Activated T-cell treated with anti-CD3 and anti-CD28 coated beads, Interleukin-2, amount 50 U/mL, for 72 hours (primary cell): ENCODE results near the gene SCARB1. TPM values are rescaled to one million over a fixed set of nuclear protein-coding genes. Genes with fewer than 3 reads are reported as not detected.

Experiments
- ATAC-seq, 2 donors: fragments of 150-1000 bp; cut with Tn5 transposase; replicated peaks in 1 of 2; 2 replicates each; pipeline ENCODE4 v1.10.0; 2021; ENCODE audit warnings: moderate library complexity in 2 of 2, mild to moderate bottlenecking in 1 of 2
- DNase-seq, 2 donors: peaks; one replicate each; pipeline ENCODE4 v3.0.0; 2021 to 2022; ENCODE audit warnings: mixed read lengths in 1 of 2
- H3K27ac Mint-ChIP-seq: one replicate; pipeline ENCODE4 v1.8.0; 2022; ENCODE audit warnings: mild to moderate bottlenecking, moderate library complexity, mixed read lengths
- H3K27me3 Mint-ChIP-seq: one replicate; pipeline ENCODE4 v1.8.0; 2022; ENCODE audit warnings: low read depth, mixed read lengths
- H3K36me3 Mint-ChIP-seq, 2 donors: one replicate each; pipeline ENCODE4 v1.8.0; 2022; ENCODE audit warnings: mixed read lengths in 2 of 2, mild to moderate bottlenecking in 1 of 2; ENCODE audit not compliant: insufficient read depth in 2 of 2
- H3K4me1 Mint-ChIP-seq: one replicate; pipeline ENCODE4 v1.8.0; 2022; ENCODE audit warnings: low read depth, mixed read lengths
- H3K4me3 Mint-ChIP-seq, 2 donors: one replicate each; pipeline ENCODE4 v1.8.0; 2022; ENCODE audit warnings: mild to moderate bottlenecking in 2 of 2, mixed read lengths in 2 of 2, moderate library complexity in 2 of 2
- H3K9me3 Mint-ChIP-seq, 2 donors: one replicate each; pipeline ENCODE4 v1.8.0; 2022; ENCODE audit warnings: mixed read lengths in 2 of 2
- total RNA-seq, 2 donors: library from RNA; stranded (reverse); gene quantifications; one replicate each; pipeline ENCODE4 v1.2.3, GENCODE V29; 2022

The SCARB1 gene
- total RNA-seq, 2 donors from 2014 or later: 13.4 to 14.5 TPM

GRCh38 chr12:124761056-124761455, 102.6 kb downstream of the SCARB1 start:
- no peak for DNase-seq
- peaks cover 31% of the 10 kb centered on the region for H3K27me3 Mint-ChIP-seq
- no peak overlapping the region for H3K27ac Mint-ChIP-seq
- H3K9me3 Mint-ChIP-seq: peaks cover 14 to 18% of the 10 kb centered on the region in 2 donors
- no peak for ATAC-seq
- peaks cover 18 to 19% of the 10 kb centered on the region in 2 donors for H3K36me3 Mint-ChIP-seq
- peaks cover 44% of the 10 kb centered on the region for H3K4me1 Mint-ChIP-seq
- peak overlapping the region in 1 of 2 donors; percentile 34 for H3K4me3 Mint-ChIP-seq

DNA sequence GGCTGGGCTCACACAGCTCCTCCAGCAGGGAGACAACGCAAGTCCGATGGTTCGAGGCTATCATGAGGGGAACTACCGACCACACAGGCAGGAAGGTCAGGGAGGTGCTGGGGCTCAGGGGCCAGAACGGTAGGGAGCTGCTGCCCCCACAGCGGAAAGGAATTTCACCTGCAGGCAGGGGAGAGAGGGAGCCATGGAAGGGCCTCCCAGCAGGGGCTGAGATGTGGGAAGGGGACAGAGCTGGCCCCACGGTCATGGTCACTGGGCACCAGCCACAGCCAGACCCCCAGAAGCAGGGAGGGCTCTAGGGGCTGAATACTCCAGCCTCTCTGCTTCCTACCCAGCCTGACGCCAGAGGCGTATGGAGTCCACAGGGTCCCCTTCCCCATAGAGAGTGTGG, 103.1 kb downstream of the SCARB1 start:
- peaks cover 13 to 18% of the 10 kb centered on the region in 2 donors for H3K9me3 Mint-ChIP-seq
- peaks cover 27% of the 10 kb centered on the region for H3K27me3 Mint-ChIP-seq
- peaks cover 45% of the 10 kb centered on the region for H3K4me1 Mint-ChIP-seq
- ATAC-seq: no peak
- H3K4me3 Mint-ChIP-seq: no peak overlapping the region
- peaks cover 17% of the 10 kb centered on the region in 2 donors for H3K36me3 Mint-ChIP-seq
- no peak for DNase-seq
- no peak overlapping the region for H3K27ac Mint-ChIP-seq

DNA sequence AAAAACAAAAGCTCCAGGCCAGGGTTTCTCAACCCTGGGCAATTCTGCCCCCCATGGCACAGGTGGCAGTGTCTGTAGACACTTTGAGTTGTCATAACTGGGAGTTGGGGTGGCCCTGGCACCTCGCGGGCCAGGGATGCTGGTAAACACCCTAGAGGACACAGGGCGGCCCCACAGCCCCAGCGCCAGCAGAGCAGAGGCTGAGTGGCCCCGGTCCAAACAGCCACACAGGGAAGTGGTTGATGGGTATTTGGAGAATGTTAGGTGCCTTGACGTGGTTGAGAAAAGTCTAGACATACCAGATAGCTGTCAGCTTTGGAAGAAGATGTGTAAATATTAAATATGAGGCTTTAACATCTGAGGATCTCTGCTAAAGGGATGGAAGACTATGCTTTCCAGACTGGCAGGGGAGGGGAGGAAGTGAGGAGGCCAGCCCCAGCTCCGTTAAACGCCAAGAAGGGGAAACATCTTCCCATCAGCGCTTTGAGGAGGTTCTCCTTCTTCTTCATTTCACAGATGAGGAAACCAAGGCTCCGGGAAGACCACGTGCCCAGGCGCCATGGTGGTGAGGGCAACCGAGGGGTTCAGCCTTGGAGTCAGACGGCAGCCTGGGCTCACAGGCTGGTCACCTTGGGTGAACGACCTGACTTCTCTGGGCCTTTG, 103.7 kb downstream of the SCARB1 start:
- no peak for DNase-seq
- Mint-ChIP-seq H3K36me3 (peaks cover 12 to 15% of the 10 kb centered on the region in 2 donors), H3K4me1 (peaks cover 50% of the 10 kb centered on the region)

GRCh38 chr12:124758266-124759220, 105.1 kb downstream of the SCARB1 start:
- Mint-ChIP-seq H3K4me1 (peaks cover 50% of the 10 kb centered on the region), H3K27ac (no peak overlapping the region), H3K4me3 (no peak overlapping the region), H3K9me3 (peaks cover 8% of the 10 kb centered on the region in 2 donors), H3K27me3 (peaks cover 31% of the 10 kb centered on the region), H3K36me3 (peaks cover 6 to 11% of the 10 kb centered on the region in 2 donors)
- ATAC-seq: no peak
- no peak for DNase-seq

More for the DNA sequence above, 103.7 kb downstream of the SCARB1 start:
- Mint-ChIP-seq H3K4me3 (no peak overlapping the region), H3K27me3 (peaks cover 30% of the 10 kb centered on the region), H3K27ac (no peak overlapping the region), H3K9me3 (peaks cover 10 to 16% of the 10 kb centered on the region in 2 donors)
- ATAC-seq: no peak

DNA sequence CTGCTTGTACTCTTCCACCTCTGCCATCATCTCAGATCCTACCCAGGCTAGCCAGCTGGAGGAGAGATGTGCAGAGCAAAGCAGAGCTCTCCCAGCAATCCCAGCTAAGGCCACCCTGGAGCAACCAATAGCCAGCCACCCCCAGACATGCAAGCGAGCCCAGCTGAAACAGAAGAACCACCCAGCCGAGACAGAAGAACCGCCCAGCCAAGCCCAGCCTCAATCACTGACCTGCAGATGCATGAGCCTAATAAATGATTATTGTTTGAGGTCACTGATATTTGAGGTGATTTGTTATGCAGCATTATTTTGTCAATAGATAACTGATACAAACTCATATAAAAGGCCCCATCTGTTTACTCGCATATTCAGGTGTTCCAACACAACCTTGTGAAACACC, 106.3 kb downstream of the SCARB1 start:
- Mint-ChIP-seq H3K9me3 (peaks cover 8% of the 10 kb centered on the region in 2 donors), H3K27ac (no peak overlapping the region), H3K27me3 (peaks cover 37% of the 10 kb centered on the region), H3K4me1 (peaks cover 38% of the 10 kb centered on the region), H3K4me3 (no peak overlapping the region), H3K36me3 (peaks cover 6 to 14% of the 10 kb centered on the region in 2 donors)
- ATAC-seq (no peak), DNase-seq (no peak)

DNA sequence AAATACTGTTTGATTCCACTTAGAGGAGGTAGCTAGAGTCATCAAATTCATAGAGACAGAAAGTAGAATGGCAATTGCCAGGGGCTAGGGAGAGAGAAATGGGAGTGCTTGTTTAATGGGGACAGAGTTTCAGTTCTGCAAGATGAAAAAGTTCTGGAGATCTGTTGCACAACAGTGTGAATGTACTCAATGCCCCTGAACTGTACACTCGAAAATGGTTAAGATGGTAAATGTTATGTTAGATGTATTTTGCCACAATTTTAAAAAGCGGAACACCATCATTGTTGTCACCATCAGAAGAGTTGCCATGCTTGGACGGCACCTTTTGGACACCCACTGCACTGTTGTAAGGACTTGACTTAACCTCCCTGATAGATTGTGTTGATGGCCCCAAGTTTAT, 106.9 kb downstream of the SCARB1 start:
- Mint-ChIP-seq H3K27ac (no peak overlapping the region), H3K9me3 (peaks cover 8% of the 10 kb centered on the region in 2 donors), H3K4me3 (no peak overlapping the region), H3K4me1 (peaks cover 32% of the 10 kb centered on the region), H3K27me3 (peaks cover 37% of the 10 kb centered on the region), H3K36me3 (peaks cover 6 to 14% of the 10 kb centered on the region in 2 donors)
- DNase-seq: no peak
- ATAC-seq: no peak

DNA sequence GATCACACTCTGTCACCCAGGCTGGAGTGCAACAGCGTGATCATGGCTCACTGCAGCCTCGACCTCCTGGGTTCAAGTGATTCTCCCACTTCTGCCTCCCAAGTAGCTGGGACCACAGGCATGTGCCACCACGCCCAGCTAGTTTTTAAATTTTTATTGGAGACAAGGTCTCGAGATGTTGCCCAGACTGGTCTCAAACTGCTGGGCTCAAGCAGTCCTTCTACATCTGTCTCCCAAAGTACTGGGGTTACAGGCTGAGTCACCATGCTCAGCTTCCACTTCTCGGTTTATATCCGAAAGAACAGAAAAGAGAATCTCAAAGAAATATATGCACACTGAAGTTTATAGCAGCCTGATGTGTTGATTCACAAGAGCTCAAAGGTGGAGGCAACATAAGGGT, 107.5 kb downstream of the SCARB1 start:
- Mint-ChIP-seq H3K4me3 (no peak overlapping the region), H3K27ac (no peak overlapping the region), H3K27me3 (peaks cover 37% of the 10 kb centered on the region), H3K36me3 (peaks cover 6 to 14% of the 10 kb centered on the region in 2 donors), H3K9me3 (peaks cover 8% of the 10 kb centered on the region in 2 donors), H3K4me1 (peaks cover 26% of the 10 kb centered on the region)
- DNase-seq (no peak), ATAC-seq (no peak)

GRCh38 chr12:124755801-124756148, 107.9 kb downstream of the SCARB1 start:
- ATAC-seq: no peak
- H3K4me1 Mint-ChIP-seq: peaks cover 22% of the 10 kb centered on the region
- no peak for DNase-seq
- peaks cover 37% of the 10 kb centered on the region for H3K27me3 Mint-ChIP-seq
- H3K36me3 Mint-ChIP-seq: peaks cover 6 to 14% of the 10 kb centered on the region in 2 donors
- H3K27ac Mint-ChIP-seq: no peak overlapping the region
- no peak overlapping the region for H3K4me3 Mint-ChIP-seq
- peaks cover 8% of the 10 kb centered on the region in 2 donors for H3K9me3 Mint-ChIP-seq

GRCh38 chr12:124754949-124755800, 108.5 kb downstream of the SCARB1 start:
- H3K4me1 Mint-ChIP-seq: peaks cover 19% of the 10 kb centered on the region
- H3K27ac Mint-ChIP-seq: no peak overlapping the region
- ATAC-seq: peak in 1 of 2 donors; percentile 15
- peaks cover 8% of the 10 kb centered on the region in 2 donors for H3K9me3 Mint-ChIP-seq
- DNase-seq: no peak
- peaks cover 37% of the 10 kb centered on the region for H3K27me3 Mint-ChIP-seq
- peaks cover 6 to 14% of the 10 kb centered on the region in 2 donors for H3K36me3 Mint-ChIP-seq
- H3K4me3 Mint-ChIP-seq: peak overlapping the region in 1 of 2 donors; percentile 0

- Mint-ChIP-seq H3K9me3 (peaks cover 8% of the 10 kb centered on the region in 2 donors), H3K36me3 (peaks cover 6 to 14% of the 10 kb centered on the region in 2 donors), H3K4me3 (no peak overlapping the region), H3K27me3 (peaks cover 35% of the 10 kb centered on the region), H3K4me1 (peaks cover 12% of the 10 kb centered on the region), H3K27ac (no peak overlapping the region)
- DNase-seq: no peak
- no peak for ATAC-seq
Measured at GRCh38 chr12:124754491-124754890, 109.2 kb downstream of the SCARB1 start.

GRCh38 chr12:124753993-124754392, 109.7 kb downstream of the SCARB1 start:
- no peak overlapping the region for H3K4me3 Mint-ChIP-seq
- peaks cover 6 to 14% of the 10 kb centered on the region in 2 donors for H3K36me3 Mint-ChIP-seq
- peaks cover 8% of the 10 kb centered on the region in 2 donors for H3K9me3 Mint-ChIP-seq
- no peak for ATAC-seq
- no peak overlapping the region for H3K27ac Mint-ChIP-seq
- no peak for DNase-seq
- H3K4me1 Mint-ChIP-seq: peaks cover 9% of the 10 kb centered on the region
- H3K27me3 Mint-ChIP-seq: peaks cover 31% of the 10 kb centered on the region

- ATAC-seq (no peak), DNase-seq (no peak)
- H3K36me3 Mint-ChIP-seq: peaks cover 6 to 14% of the 10 kb centered on the region in 2 donors
- no peak overlapping the region for H3K4me3 Mint-ChIP-seq
- no peak overlapping the region for H3K27ac Mint-ChIP-seq
- peaks cover 36% of the 10 kb centered on the region for H3K27me3 Mint-ChIP-seq
- H3K4me1 Mint-ChIP-seq: peaks cover 9% of the 10 kb centered on the region
- H3K9me3 Mint-ChIP-seq: peaks cover 8% of the 10 kb centered on the region in 2 donors
Measured at GRCh38 chr12:124753228-124753591, 110.5 kb downstream of the SCARB1 start.
